ENCODE data around the gene MYO5C.

MYO5C gene

GRCh38 chr15:52337198-52337853 is 41.7 kb upstream of the MYO5C start:
- TF ChIP-seq, protein P1, sequence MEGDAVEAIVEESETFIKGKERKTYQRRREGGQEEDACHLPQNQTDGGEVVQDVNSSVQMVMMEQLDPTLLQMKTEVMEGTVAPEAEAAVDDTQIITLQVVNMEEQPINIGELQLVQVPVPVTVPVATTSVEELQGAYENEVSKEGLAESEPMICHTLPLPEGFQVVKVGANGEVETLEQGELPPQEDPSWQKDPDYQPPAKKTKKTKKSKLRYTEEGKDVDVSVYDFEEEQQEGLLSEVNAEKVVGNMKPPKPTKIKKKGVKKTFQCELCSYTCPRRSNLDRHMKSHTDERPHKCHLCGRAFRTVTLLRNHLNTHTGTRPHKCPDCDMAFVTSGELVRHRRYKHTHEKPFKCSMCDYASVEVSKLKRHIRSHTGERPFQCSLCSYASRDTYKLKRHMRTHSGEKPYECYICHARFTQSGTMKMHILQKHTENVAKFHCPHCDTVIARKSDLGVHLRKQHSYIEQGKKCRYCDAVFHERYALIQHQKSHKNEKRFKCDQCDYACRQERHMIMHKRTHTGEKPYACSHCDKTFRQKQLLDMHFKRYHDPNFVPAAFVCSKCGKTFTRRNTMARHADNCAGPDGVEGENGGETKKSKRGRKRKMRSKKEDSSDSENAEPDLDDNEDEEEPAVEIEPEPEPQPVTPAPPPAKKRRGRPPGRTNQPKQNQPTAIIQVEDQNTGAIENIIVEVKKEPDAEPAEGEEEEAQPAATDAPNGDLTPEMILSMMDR (IDR thresholded peaks at IDR 0.05; ENCODE audit: unreplicated experiment in 3 of 3) = no peak

DNA sequence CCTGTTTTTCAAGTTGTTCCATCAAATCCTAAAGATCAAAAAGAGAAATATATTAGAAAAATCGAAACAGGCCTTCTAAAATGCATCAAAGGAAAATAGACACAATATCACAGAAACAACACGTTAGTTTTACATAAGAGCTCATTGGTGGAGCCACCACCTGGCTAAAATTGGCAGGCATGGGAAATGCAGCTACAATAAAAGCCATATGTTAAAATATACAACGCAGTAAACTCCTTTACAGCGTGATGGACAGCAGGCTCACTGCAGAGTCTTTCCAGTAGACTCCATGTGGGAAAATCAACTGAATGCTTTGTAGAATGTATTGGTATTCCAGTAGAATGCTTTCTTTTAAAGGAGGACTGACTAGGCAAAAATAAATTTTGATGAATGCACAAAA is 40.9 kb upstream of the MYO5C start:
- Mint-ChIP-seq H3K27me3 (ENCODE audit: low read depth) (peaks cover 4% of the 10 kb centered on the region), H3K27ac (peak overlapping the region in 1 of 3 experiments; percentile 13), H3K36me3 (ENCODE audit: low read depth) (no peaks in the 10 kb centered on the region), H3K4me1 (peaks cover 24% of the 10 kb centered on the region), H3K4me3 (no peak overlapping the region), H3K9me3 (no peaks in the 10 kb centered on the region)
- TF ChIP-seq, protein P1 (IDR thresholded peaks at IDR 0.05; ENCODE audit: unreplicated experiment in 3 of 3) = peak in 1 of 3 experiments; percentile 15

More at GRCh38 chr15:52337198-52337853, 41.7 kb upstream of the MYO5C start:
- H3K27me3 Mint-ChIP-seq (ENCODE audit: low read depth) = peaks cover 4% of the 10 kb centered on the region
- H3K4me3 Mint-ChIP-seq = no peak overlapping the region
- peaks cover 24% of the 10 kb centered on the region for H3K4me1 Mint-ChIP-seq
- no peaks in the 10 kb centered on the region for H3K9me3 Mint-ChIP-seq
- H3K36me3 Mint-ChIP-seq (ENCODE audit: low read depth) = no peaks in the 10 kb centered on the region
- H3K27ac Mint-ChIP-seq = peak overlapping the region; percentile 13 to 50 (median 40)

DNA sequence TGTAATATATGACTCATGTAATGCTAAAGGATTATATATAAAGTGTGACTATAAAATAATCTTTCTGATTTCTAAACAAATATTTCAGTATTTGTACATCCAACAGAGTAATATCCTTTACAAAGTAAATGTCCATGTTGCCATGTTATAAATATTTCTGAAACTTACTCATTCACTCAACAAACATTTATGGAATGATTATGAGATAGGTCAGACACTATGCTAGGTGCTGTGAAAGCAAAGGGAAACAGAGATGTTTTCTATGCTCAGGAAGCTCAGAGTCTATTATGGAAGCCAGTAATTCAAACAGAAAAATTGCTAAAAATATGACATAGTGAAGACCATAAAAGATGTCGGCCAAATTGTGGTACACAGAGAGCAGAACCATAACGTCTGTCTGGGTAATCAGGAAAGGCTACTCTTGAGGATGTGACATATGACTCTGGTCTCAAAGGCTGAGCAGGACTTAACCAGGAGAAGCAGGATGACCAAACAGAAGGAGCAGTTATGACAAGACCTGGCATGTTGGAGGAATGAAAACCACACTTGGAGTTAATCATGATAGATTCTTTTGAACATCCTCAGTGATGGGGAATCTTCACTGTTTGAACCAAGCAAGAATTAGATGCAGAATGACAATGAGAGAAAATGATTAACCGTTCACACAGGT is 39.0 kb upstream of the MYO5C start:
- H3K27me3 Mint-ChIP-seq (ENCODE audit: low read depth) = no peaks in the 10 kb centered on the region
- H3K9me3 Mint-ChIP-seq = no peaks in the 10 kb centered on the region
- no peak overlapping the region for H3K4me3 Mint-ChIP-seq
- TF ChIP-seq, protein P1 (IDR thresholded peaks at IDR 0.05; ENCODE audit: unreplicated experiment in 3 of 3) = no peak
- peaks cover 17% of the 10 kb centered on the region for H3K4me1 Mint-ChIP-seq
- no peaks in the 10 kb centered on the region for H3K36me3 Mint-ChIP-seq (ENCODE audit: low read depth)
- H3K27ac Mint-ChIP-seq = no peak overlapping the region

DNA sequence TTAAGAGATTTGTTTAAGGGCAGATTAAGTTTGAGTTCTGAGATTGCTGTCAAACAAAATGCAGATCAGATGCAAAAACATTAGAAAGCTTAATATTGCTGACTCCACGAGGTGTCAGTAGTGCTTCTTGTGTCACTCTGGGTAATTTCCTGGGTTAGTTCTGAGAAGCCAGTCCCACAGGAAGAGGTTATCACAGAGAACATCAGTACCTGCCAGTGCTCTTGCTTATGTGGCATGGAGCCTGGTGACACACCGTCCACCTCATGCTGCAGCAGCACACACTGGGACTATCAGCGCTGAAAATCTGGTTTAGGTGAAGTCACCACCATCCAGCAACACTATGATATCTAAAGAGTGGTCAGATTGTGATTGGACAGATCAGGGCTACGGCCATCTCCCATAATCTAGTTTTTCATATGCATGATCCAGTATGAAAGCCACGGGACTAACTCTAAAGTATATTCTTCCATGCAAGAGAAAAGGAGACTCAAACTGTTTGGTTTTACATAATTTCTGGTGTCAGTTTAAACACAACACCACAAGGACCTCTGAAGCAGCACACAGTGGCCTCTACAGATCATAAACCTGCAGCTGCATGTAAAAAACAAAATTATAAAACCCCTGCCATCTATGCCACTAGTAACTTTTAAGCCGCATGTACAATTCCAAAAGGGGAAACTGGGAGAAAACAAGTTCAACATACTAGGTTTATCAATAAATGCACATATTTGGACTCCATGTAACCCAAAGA is 36.1 kb upstream of the MYO5C start:
- no peak overlapping the region for H3K4me3 Mint-ChIP-seq
- no peaks in the 10 kb centered on the region for H3K9me3 Mint-ChIP-seq
- no peak overlapping the region for H3K27ac Mint-ChIP-seq
- no peaks in the 10 kb centered on the region for H3K36me3 Mint-ChIP-seq (ENCODE audit: low read depth)
- H3K27me3 Mint-ChIP-seq (ENCODE audit: low read depth) = no peaks in the 10 kb centered on the region
- TF ChIP-seq, protein P1 (IDR thresholded peaks at IDR 0.05; ENCODE audit: unreplicated experiment in 3 of 3) = peak in 2 of 3 experiments; percentile 28 to 31
- peaks cover under 1% of the 10 kb centered on the region for H3K4me1 Mint-ChIP-seq

- Mint-ChIP-seq H3K27me3 (ENCODE audit: low read depth) (no peaks in the 10 kb centered on the region), H3K4me3 (no peak overlapping the region), H3K36me3 (ENCODE audit: low read depth) (no peaks in the 10 kb centered on the region), H3K27ac (no peak overlapping the region), H3K4me1 (no peaks in the 10 kb centered on the region), H3K9me3 (no peaks in the 10 kb centered on the region)
- TF ChIP-seq, protein P1 (IDR thresholded peaks at IDR 0.05; ENCODE audit: unreplicated experiment in 3 of 3) = no peak
Measured at GRCh38 chr15:52329987-52330386, 34.4 kb upstream of the MYO5C start.

All from nephron (organoid).